Fibroblast of mammary gland (primary cell): ENCODE measurements around the gene PDX1.

Experiments
- DNase-seq: peaks from one replicate; pipeline ENCODE4 v3.0.0-alpha.2; 2010; ENCODE audit warnings: low read depth
- H3K4me3 ChIP-seq: 2 replicates; pipeline ENCODE4 v1.5.1; 2011; ENCODE audit warnings: low read depth, mild to moderate bottlenecking, low read length, moderate library complexity; ENCODE audit not compliant: control insufficient read depth
- CTCF ChIP-seq: conservative IDR thresholded peaks from 2 replicates; pipeline ENCODE4 v1.5.1; 2011; ENCODE audit warnings: low read depth, low read length, inconsistent platforms; ENCODE audit not compliant: control insufficient read depth, insufficient read depth

Gene PDX1

GRCh38 chr13:27972478-27972820 is 52.6 kb downstream of the PDX1 start:
- no peak overlapping the region for H3K4me3 ChIP-seq
- DNase-seq: no peak
- TF ChIP-seq CTCF: no peak

DNA sequence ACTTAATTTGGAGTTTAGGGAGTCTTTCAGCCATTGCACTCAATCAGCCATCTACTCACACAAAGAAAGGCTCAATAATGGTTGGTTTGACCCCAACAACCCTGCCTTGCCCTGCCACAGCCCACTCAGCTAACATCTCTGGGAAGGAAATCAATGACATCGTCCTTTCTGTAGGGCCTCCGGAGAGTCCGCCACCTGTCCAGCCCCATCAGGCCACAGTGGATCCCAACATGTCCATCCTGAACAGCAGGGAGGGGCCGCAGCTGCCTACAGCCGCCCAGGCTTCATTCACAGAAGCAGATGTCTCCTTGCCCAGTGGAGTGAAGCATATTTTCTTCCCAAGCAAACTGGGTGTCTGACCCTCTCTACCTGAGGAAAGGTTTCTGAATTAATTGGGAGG is 53.5 kb downstream of the PDX1 start:
- H3K4me3 ChIP-seq: no peak overlapping the region
- DNase-seq: no peak
- TF ChIP-seq CTCF: no peak

DNA sequence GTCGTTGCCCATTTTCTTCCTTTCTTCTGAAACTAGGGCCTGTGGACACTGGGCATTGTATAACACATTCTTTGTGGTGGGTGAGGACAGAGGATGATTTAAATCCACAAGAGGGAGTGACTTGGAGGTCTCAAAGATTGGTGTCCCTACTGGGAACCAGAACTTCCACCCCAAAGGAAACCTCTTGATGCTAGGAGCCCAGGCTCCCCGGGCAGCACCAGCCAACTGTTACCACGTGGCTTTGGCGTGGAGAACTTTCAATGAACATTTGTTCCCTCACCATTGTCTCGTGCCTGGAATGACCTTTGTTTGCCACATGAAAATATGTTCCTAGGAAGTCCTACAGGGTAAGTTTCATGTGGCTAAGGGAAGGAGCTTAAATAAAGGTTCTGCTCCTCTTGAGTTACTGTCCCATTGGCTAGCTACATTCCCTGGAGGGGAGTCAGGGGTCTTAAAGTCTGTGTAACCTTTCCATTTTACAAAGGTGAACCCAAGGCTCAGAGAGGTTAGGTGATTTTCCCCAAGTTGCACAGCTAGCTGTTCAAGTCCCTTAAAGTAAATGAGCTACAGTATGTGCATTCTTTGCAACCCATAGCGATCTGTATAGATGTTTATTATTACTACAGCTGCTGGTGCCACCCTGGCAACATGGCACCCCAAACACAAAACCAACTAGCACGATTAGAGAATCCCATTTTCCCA is 54.3 kb downstream of the PDX1 start:
- H3K4me3 ChIP-seq: no peak overlapping the region
- no peak for TF ChIP-seq CTCF
- DNase-seq: no peak
